HFFc6 (cell line): ENCODE measurements around the gene NDUFA9. TPM values are rescaled to one million over a fixed set of nuclear protein-coding genes. Genes with fewer than 3 reads are reported as not detected.

Experiments
- DNase-seq: peaks from one replicate; pipeline ENCODE4 v3.0.0-alpha.2; 2018
- H3K27ac Mint-ChIP-seq: 2 replicates; pipeline ENCODE4 v1.8.0; 2020; ENCODE audit warnings: mild to moderate bottlenecking, mixed read lengths
- H3K27me3 Mint-ChIP-seq: 2 replicates; pipeline ENCODE4 v1.8.0; 2021; ENCODE audit warnings: mild to moderate bottlenecking, moderate library complexity, mixed read lengths; ENCODE audit not compliant: insufficient read depth
- H3K36me3 Mint-ChIP-seq: 2 replicates; pipeline ENCODE4 v1.8.0; 2021; ENCODE audit warnings: low read depth, mixed read lengths
- H3K4me1 Mint-ChIP-seq: 2 replicates; pipeline ENCODE4 v1.8.0; 2020; ENCODE audit warnings: low read depth, mixed read lengths
- H3K4me3 Mint-ChIP-seq: 2 replicates; pipeline ENCODE4 v1.8.0; 2020; ENCODE audit warnings: mild to moderate bottlenecking, moderate library complexity, mixed read lengths
- H3K9me3 Mint-ChIP-seq: 2 replicates; pipeline ENCODE4 v1.8.0; 2020; ENCODE audit warnings: mild to moderate bottlenecking, mixed read lengths
- CTCF ChIP-seq: fragments of 200-600 bp; sonication (generic); IDR thresholded peaks from 2 replicates; pipeline ENCODE4 v1.5.0; 2021; ENCODE audit warnings: antibody characterized with exemption, mild to moderate bottlenecking
- total RNA-seq, 6 experiments: library from RNA; stranded (reverse); fragmentation: NEBNext Ultra II Directional; extraction: Animal tissue kit (Norgen Biotek cat#: 25700); gene quantifications; 2 replicates in 1 of 6; 3 replicates in 5 of 6; pipeline ENCODE4 v1.2.3, GENCODE V29; 2021

NDUFA9 gene
- total RNA-seq, 6 experiments from 2014 or later: 91.0 to 112 (median 97.4) TPM

GRCh38 chr12:4628406-4628805 lies 20.5 kb upstream of the NDUFA9 start:
- Mint-ChIP-seq H3K27me3 (peaks cover 10% of the 10 kb centered on the region), H3K4me3 (no peak overlapping the region), H3K9me3 (no peaks in the 10 kb centered on the region), H3K36me3 (no peaks in the 10 kb centered on the region), H3K4me1 (no peaks in the 10 kb centered on the region), H3K27ac (no peak overlapping the region)
- no peak for TF ChIP-seq CTCF
- DNase-seq: no peak

- Mint-ChIP-seq H3K27me3 (peaks cover 10% of the 10 kb centered on the region), H3K4me1 (no peaks in the 10 kb centered on the region), H3K4me3 (no peak overlapping the region), H3K36me3 (no peaks in the 10 kb centered on the region), H3K9me3 (no peaks in the 10 kb centered on the region), H3K27ac (no peak overlapping the region)
- DNase-seq: no peak
- no peak for TF ChIP-seq CTCF
These were observed 18.7 kb upstream of the NDUFA9 start for GRCh38 chr12:4630262-4630661.

- Mint-ChIP-seq H3K4me1 (peaks cover 13% of the 10 kb centered on the region), H3K27me3 (no peaks in the 10 kb centered on the region), H3K27ac (no peak overlapping the region), H3K36me3 (no peaks in the 10 kb centered on the region), H3K9me3 (no peaks in the 10 kb centered on the region), H3K4me3 (no peak overlapping the region)
- DNase-seq: no peak
- TF ChIP-seq CTCF: no peak
These were observed 5.2 kb upstream of the NDUFA9 start for GRCh38 chr12:4643747-4644146.

- peaks cover 20% of the 10 kb centered on the region for H3K4me1 Mint-ChIP-seq
- H3K36me3 Mint-ChIP-seq: no peaks in the 10 kb centered on the region
- DNase-seq: no peak
- TF ChIP-seq CTCF: no peak
- H3K9me3 Mint-ChIP-seq: no peaks in the 10 kb centered on the region
- no peaks in the 10 kb centered on the region for H3K27me3 Mint-ChIP-seq
- no peak overlapping the region for H3K27ac Mint-ChIP-seq
- no peak overlapping the region for H3K4me3 Mint-ChIP-seq
These were observed 3.9 kb upstream of the NDUFA9 start for GRCh38 chr12:4645023-4645422.

GRCh38 chr12:4648104-4648500 lies 812 bp upstream of the NDUFA9 start:
- DNase-seq: no peak
- Mint-ChIP-seq H3K27ac (peak overlapping the region; percentile 85), H3K9me3 (no peaks in the 10 kb centered on the region), H3K4me3 (peak overlapping the region; percentile 93), H3K27me3 (no peaks in the 10 kb centered on the region), H3K36me3 (no peaks in the 10 kb centered on the region), H3K4me1 (peaks cover 39% of the 10 kb centered on the region)
- no peak for TF ChIP-seq CTCF

- Mint-ChIP-seq H3K27ac (peak overlapping the region; percentile 85), H3K4me1 (peaks cover 39% of the 10 kb centered on the region), H3K9me3 (no peaks in the 10 kb centered on the region), H3K4me3 (peak overlapping the region; percentile 93), H3K27me3 (no peaks in the 10 kb centered on the region), H3K36me3 (no peaks in the 10 kb centered on the region)
- TF ChIP-seq CTCF: no peak
- no peak for DNase-seq
These were observed 396 bp downstream of the NDUFA9 start for GRCh38 chr12:4649358-4649661.
